Ovary (tissue), 3 donors: ENCODE data around the gene RPGR.

Source experiments
- CTCF ChIP-seq, 3 donors: fragments of 450-650 bp in 2 of 3; fragments of 200-600 bp in 1 of 3; IDR thresholded peaks; one replicate each; pipeline versions ENCODE4 v1.5.1 to v1.8.0; 2016 to 2022; ENCODE audit warnings: antibody characterized with exemption in 3 of 3, mild to moderate bottlenecking in 1 of 3
- EP300 ChIP-seq: sonication (generic); formaldehyde crosslinking; IDR thresholded peaks from one replicate; pipeline ENCODE4 v1.6.1; 2017; ENCODE audit warnings: antibody characterized with exemption
- POLR2A ChIP-seq: fragments of 450-650 bp; IDR thresholded peaks from one replicate; pipeline ENCODE4 v1.6.1; 2017; ENCODE audit warnings: antibody characterized with exemption, mild to moderate bottlenecking, moderate library complexity
- donor health status: DM: no; HTN: no; CAD: no.

GRCh38 chrX:38336538-38337240 is 9.4 kb upstream of the RPGR start:
- TF ChIP-seq CTCF (IDR thresholded peaks at IDR 0.05) (no peak), POLR2A (no peak), EP300 (no peak)
